Stimulated activated CD4-positive, alpha-beta T cell treated with anti-CD3 and anti-CD28 coated beads, TNF-alpha, amount 100 ng/mL, for 1 hour (primary cell): Measurements from ENCODE around the gene CCL13.

Experiments used
- DNase-seq, 3 donors: peaks; one replicate each; pipeline ENCODE4 v3.0.0-alpha.2; 2020; ENCODE audit warnings: low read depth in 3 of 3, low spot score in 1 of 3

The CCL13 gene

DNA sequence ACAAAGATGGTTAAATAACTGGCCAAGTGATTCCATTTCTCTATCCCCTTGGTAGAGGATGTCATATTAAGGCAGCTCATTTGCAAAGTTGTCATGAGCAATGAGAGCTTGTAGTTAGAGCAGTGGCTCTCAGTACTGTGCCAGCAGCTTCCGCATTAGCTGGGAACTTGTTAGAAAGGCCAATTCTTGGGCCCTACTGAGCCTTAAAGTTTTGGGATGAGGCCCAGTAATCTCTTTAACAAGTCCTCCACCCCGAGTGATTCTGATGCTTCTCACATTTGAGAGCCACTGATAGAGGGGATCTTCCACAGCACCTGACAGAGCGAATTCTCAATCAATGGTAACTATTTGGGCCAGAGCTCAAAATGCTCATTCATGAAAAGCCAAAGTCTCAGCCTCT lies 26.9 kb downstream of the CCL13 start:
- DNase-seq = no peak

DNA sequence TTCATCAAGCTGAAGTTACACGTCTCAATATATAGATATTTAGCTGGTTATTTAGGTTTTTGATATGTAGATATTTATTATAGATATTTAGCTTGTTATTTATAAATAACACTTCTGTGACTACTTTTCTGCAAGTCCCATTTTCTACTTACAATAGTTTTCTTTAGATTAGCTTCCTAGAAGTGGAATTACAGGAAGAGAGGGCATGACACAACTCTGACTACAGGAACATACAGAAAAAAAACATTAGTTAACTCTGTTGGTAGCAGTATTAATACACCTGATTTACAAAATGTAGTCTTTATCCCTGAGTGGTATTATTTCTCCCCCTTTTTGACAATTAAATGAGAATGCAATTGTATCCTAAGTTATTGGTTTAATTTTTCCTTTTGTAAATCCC lies 28.0 kb downstream of the CCL13 start:
- no peak for DNase-seq

DNA sequence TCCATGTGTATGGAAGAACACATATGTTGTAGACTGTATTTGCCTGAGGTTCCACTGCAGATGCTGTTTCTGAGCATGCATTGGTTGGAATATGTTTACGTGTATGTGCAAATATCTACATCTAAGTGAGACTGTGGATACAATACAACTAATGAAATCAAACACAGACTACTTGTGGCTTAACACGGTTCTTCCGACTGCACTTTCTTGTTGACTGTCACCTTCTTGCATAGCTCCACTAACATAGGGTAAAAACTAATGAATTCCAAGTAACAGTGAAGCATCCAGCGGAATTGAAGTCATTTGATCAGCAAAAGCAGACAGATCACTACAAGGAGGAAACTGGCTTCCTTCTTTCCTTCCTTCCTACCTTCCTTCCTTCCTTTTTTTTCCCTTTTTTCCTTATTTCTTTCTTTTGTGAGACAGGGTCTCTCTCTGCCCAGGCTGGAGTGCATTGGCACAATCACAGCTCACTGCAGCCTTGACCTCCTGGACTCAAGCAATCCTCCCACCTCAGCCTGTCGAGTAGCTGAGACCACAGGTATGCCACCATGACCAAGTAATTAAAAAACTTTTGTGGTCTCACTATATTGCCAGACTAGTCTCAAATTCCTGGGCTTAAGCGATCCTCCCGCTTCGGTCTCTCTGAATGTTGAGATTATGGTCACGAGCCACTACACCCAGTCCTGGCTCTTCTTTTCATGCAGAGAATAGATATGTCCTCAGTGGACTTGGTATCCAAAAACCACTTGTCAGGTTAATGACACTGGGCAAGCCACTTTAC lies 28.7 kb downstream of the CCL13 start:
- no peak for DNase-seq

DNA sequence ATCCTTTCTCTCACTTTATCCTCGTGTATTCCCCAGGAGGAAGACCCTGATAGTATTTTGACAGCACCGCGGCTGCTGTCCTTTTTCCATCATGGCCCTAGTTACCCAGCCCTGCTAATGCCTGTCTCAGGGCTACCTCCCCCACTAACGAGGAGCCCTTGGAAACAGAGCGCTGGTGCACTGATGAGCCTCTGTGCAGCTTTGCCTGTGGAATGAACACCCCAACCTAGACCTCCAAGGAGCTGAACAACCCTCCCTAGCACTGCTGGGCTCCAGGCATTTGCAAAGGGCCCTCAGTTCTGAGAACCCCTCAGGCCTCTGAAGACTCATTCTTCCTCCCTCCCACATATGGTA lies 30.0 kb downstream of the CCL13 start:
- no peak for DNase-seq

DNA sequence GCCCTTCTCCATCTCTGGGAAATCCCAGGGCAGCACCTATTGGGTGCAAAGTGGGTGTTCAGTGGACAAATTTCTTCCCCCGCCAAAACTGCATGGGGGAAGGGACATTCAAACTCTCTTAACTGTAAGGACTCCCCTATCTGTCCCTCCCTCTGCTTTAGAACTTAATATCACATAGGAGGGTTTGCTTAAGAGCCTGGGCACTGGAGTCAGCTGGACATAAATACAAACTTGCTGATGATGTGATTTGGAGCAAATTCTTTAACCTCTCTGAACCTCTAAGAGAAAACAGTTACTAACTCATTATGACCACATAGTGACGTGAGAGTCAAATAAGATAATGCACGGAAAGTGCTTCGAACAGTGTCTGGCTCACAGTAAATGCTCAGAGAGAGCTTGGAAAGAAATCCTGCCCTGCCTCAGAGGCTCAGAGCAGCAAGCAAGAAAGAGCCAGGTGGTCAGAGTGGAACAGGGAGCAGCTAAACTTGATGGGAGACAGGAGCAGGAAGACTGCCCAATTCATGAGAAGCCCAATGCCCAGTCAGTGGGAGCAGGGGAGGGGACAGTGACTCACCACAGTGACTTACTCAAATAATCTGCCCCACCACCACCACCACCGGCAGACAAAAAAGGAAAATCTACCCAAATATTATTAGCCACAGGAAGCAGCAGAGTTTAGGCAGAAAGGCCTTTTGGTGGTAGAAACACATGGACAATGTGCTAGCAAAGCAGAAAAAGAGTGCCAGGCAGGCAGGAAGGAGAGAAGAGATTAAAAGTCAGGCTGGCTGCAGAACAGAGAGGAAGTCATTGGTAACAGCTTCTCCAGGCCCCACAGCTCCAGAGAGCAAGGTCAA lies 30.6 kb downstream of the CCL13 start:
- DNase-seq = no peak

DNA sequence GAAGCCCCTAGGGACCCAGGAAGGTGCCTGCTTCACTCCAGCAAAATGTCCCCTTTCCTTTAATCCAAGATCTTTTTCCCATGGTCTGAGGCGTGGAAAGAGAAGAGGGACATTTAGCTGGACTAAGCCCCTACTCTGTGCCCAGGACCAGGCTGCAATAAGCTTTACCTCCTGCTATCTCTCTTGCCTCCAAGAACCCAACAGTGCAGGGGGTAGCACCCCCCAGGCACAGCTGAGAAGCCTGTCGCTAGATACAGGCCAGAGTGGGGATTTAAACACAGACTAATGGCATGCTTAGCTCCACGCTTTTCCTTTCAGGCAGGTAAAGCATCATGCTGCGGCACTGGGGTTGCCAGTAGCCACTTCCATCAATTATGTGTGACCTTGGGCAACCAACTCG lies 31.3 kb downstream of the CCL13 start:
- DNase-seq = no peak

DNA sequence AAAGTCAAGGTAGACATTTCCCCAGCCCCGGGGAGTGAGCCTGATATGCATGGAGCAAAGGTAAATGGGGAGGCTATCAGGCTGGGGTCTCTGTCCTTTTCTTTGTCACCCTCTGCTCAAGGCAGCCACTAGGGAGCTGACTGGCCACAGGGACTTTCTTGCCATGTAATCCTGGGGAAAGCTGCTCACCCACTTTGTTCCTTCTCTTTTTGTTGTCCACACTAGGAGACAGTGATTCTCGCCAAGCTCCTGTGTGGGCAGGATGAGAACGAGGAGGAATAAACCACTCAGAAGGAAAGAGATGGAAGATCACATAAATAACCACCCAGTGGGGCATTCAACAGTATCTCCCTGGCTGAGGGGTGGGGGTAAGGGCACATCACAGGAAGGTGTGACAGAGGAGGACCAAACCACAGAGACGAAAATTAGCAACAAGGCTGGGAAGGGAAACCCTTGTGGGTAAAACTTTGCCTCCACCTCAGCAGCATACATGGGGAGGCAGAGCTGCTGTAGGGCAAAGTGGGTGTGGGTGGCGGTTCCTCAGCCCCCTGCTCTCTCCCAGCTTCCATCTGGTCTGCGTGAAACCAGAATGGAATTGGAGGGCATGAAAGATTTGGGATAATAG lies 33.0 kb downstream of the CCL13 start:
- DNase-seq = no peak

DNA sequence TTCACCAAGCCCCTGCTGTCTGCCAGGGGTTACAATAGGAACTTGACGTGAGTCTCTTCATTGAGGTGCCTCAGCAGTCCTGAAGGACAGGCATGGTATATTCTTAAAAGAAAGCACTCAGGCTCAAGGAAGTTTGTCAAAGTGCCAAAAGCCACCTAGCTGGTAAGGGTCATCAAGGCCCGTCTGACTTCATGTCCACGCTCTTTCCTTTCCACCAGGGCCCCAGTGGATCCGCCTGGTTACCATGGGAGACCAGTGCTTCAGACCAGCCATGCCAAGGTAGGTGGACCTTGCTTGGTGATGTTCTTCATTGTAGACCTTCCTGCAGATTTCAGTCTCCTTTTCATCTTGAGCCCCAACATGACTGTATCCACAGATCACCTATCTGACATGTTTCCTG lies 34.4 kb downstream of the CCL13 start:
- no peak for DNase-seq

DNA sequence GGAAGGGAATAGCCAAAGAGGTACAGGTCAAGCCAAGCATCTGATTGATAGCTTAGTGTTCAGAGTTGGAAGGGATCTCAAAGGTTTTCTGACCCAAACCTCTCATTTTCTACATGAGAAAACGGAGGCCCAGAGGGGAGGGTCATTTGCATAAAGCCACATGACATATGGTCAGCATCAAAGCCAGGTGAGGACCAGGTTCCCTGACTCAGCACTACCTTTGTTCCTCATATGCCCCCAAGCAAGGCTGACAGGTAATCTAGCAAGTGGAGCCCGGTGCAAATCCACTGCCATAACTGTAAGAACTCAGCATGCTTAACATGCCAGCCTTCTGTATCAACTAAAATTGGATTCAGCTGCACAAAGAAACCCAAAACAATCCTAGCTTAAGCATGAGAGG lies 35.0 kb downstream of the CCL13 start:
- no peak for DNase-seq

DNA sequence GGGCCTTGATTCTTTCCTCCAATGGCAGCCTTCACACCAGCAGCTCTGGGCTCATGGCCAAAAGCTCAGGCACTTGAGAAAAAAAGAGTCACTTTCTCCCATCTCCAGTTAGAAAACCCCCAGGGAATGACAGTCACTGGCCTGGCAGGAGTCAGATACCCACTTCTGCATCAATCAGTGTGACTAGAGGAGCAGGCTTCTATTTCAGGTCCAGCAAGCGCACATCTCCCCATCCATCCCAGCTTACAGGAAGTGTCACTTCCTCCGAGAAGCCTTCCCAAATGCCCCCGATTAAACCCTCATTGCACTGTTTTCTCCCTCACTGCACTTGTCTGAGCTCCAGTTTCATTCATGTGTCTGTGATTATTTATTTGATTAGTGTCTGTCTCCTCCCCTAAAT lies 37.1 kb downstream of the CCL13 start:
- no peak for DNase-seq

DNA sequence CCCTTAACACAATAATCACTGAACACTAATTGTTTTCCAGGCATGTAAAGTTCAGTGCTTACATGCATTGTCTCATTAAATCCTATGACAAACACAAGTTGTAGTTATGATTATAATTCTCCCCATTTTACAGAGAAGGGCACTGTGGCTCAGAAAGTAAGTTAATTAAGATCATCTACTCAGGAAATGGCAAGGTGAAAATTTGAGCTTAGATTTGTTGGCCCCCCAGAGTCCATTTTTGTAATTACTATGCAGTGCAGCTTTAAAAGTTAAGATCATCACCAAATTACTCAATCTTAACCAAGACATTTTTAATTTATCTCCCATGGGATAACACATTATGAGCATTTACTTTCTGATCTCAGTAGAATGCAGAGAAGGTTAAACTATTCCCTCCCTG lies 41.0 kb downstream of the CCL13 start:
- DNase-seq = no peak

DNA sequence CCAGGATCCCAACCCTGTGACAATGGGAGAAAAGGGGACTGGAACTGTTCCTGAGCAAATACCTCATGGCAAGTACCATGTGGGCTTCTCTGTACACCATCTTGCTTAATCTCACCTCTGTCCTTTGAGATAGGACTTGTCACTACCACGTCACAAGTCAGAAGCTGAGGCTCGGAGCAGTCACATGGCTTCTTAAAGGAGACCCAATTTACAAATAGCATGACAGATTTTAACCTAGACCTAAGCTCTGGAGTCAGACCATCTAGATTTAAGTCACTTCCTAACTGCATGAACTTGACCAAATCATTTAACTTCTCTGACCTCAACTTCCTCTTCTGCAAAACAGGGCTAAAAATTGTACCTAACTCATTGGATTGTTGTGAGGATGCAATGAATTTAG lies 42.7 kb downstream of the CCL13 start:
- no peak for DNase-seq

DNA sequence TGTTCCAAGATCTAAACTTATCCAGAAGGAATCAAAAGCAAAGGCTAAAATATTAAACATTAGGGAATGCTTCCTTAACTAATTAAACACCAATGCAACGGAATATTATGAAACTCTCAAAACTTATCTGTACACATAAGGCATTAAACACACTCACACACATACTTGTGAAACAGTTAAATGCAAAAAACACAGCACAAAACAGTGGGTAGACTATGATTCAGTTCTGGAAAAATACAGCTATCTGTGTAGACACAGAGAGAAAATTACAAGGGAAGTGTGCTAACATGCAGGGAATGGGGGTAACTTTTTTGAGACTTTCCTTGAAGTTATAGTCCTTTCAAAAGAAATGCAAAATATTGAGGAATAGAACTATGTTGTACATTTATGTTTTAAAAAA lies 43.4 kb downstream of the CCL13 start:
- no peak for DNase-seq

DNA sequence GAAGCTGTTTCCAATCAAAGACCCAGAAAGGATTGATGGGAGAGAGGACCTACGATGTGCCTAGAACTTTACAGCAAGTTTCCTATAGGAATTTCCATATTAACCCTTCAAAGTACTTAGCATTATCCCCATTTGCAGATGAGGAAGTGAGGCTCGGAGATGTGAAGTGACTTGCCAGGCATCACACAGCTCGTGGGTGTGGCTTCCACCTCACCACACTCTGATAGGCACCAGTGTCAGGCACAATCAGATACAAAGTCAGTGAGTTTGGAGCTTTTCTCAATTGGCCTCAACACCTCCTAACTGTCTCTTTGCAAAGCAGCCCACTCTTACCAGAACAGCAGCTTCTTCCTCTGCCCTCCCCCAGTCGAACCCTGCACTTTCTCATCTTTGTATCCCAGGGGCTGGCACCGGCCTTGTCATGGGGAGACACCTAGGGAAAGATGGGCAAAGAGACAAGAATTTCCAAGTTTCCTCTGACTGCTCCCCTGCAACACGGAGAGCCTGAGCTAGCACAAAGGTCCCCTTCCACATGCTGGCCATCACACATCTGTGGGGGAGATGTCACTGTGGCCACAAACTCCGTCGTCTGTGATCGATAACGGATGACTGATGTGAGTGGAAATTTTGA lies 44.1 kb downstream of the CCL13 start:
- DNase-seq = no peak

DNA sequence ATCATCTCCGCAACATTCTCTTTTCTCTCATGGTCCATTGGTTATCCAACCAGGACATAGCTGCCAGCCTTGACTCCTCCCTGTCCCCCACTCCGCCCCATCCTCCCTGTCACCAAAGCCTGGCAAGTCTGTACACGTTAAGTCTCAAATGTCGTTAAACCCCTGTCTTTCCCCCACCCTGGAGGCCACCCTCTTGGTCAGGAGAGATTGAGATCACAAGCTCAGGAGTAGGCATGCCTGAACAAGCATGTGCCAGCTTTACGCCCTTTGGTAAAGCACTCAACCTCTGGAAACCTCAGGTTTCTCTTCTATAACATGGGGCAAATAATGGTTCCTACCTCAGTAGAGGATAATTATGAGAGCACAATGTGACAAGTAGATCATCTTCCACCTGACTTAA lies 44.9 kb downstream of the CCL13 start:
- DNase-seq = no peak

DNA sequence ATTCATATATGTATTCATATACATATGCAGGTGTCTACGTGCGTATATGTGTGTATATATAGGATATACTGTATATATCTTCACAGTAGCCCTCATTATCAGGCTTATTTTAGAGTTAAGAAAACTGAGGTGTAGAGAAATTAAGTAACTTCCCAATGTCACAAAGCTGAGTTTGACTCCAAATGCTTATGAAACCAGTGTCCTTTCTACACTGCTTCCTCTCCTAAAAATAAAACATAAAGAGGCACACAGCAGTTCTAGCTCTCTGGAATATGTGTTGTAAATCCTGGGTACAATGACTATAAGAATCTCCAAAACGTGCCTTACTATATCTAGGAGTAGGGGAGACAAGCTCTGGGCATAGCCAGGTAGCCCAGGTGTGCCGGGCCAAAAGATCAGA lies 46.7 kb downstream of the CCL13 start:
- DNase-seq = no peak

DNA sequence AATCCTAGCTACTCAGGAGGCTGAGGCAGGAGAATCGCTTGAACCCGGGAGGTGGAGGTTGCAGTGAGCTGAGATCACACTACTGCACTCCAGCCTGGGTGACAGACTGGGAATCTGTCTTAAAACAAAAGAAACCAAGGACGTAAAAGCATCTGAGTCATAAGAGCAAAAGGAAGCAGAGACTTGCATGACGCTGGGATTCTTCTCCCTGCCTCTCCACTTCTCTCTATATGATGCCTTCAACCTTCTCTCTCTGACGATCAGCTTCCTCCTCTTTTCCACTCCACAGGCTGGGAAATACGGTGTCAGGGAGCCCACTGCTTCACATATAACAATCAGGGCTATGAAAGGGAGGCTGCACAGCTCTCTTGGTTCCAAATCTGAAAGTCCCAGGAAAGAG lies 49.9 kb downstream of the CCL13 start:
- no peak for DNase-seq
